22Rv1 (cell line): ENCODE data around the gene ECEL1.

ENCODE experiments used
- H3K27ac ChIP-seq: fragments of 450-650 bp; 2 replicates; pipeline ENCODE4 v1.5.1; 2017
- ZFX ChIP-seq: fragments of 450-650 bp; IDR thresholded peaks from 2 replicates; pipeline ENCODE4 v1.6.1; 2017; ENCODE audit warnings: antibody characterized with exemption, borderline replicate concordance
- TF ChIP-seq, protein P1 (sequence below): fragments of 450-650 bp; IDR thresholded peaks from 2 replicates; pipeline ENCODE4 v1.5.1; 2017; ENCODE audit warnings: mild to moderate bottlenecking

ECEL1 gene

DNA sequence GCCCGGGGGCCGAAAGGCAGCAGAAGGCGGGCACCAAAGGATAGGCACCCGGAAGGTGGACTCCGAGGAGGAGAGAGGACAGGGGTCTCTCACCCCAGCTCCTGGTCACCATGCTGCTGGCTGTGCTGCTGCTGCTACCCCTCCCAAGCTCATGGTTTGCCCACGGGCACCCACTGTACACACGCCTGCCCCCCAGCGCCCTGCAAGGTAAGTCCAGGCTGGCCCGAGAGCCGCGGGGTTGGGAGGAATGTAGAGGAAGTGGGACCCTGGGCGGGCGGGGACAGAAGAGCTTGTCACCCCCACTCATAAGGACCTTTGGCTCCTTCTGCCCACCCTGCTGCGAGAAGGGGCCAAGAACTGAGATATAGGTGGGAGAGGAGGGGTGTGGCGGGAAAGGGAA is 32.9 kb upstream of the ECEL1 start:
- TF ChIP-seq, protein P1, sequence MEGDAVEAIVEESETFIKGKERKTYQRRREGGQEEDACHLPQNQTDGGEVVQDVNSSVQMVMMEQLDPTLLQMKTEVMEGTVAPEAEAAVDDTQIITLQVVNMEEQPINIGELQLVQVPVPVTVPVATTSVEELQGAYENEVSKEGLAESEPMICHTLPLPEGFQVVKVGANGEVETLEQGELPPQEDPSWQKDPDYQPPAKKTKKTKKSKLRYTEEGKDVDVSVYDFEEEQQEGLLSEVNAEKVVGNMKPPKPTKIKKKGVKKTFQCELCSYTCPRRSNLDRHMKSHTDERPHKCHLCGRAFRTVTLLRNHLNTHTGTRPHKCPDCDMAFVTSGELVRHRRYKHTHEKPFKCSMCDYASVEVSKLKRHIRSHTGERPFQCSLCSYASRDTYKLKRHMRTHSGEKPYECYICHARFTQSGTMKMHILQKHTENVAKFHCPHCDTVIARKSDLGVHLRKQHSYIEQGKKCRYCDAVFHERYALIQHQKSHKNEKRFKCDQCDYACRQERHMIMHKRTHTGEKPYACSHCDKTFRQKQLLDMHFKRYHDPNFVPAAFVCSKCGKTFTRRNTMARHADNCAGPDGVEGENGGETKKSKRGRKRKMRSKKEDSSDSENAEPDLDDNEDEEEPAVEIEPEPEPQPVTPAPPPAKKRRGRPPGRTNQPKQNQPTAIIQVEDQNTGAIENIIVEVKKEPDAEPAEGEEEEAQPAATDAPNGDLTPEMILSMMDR = no peak
- no peak for TF ChIP-seq ZFX
- H3K27ac ChIP-seq = no peak overlapping the region

- H3K27ac ChIP-seq = no peak within 1 kb of the TSS
- TF ChIP-seq, protein P1 = no peak
- no peak for TF ChIP-seq ZFX
Observed at GRCh38 chr2:232519581-232520438, 32.2 kb upstream of the ECEL1 start, which contains the start of gene PRSS56. Gene PRSS56, plus strand, starts transcription at chr2:232520388. Its CDS starts 211 bp downstream, at chr2:232520599.

- H3K27ac ChIP-seq = no peak overlapping the region
Observed at GRCh38 chr2:232518844-232519243, 31.2 kb upstream of the ECEL1 start.

GRCh38 chr2:232516551-232516950 is 28.9 kb upstream of the ECEL1 start:
- no peak for TF ChIP-seq ZFX
- TF ChIP-seq, protein P1 = no peak
- no peak overlapping the region for H3K27ac ChIP-seq

More at GRCh38 chr2:232518844-232519243, 31.2 kb upstream of the ECEL1 start:
- TF ChIP-seq ZFX = no peak
- TF ChIP-seq, protein P1 = no peak

- TF ChIP-seq, protein P1 = no peak
- no peak for TF ChIP-seq ZFX
- no peak overlapping the region for H3K27ac ChIP-seq
Observed at GRCh38 chr2:232515639-232516038, 28.0 kb upstream of the ECEL1 start.

- TF ChIP-seq, protein P1 = no peak
- TF ChIP-seq ZFX = no peak
- no peak overlapping the region for H3K27ac ChIP-seq
Observed at GRCh38 chr2:232513353-232513752, 25.7 kb upstream of the ECEL1 start.

- no peak for TF ChIP-seq ZFX
- TF ChIP-seq, protein P1 = no peak
- H3K27ac ChIP-seq = no peak overlapping the region
Observed at GRCh38 chr2:232512602-232513001, 25.0 kb upstream of the ECEL1 start.
